NCI-H128 (cell line): ENCODE results near the gene PCID2.

Experiments used
- DNase-seq: peaks from one replicate; lab custom pipeline; 2025; ENCODE audit not compliant: unreplicated experiment; lab: John Stamatoyannopoulos, UW

Gene PCID2

DNA sequence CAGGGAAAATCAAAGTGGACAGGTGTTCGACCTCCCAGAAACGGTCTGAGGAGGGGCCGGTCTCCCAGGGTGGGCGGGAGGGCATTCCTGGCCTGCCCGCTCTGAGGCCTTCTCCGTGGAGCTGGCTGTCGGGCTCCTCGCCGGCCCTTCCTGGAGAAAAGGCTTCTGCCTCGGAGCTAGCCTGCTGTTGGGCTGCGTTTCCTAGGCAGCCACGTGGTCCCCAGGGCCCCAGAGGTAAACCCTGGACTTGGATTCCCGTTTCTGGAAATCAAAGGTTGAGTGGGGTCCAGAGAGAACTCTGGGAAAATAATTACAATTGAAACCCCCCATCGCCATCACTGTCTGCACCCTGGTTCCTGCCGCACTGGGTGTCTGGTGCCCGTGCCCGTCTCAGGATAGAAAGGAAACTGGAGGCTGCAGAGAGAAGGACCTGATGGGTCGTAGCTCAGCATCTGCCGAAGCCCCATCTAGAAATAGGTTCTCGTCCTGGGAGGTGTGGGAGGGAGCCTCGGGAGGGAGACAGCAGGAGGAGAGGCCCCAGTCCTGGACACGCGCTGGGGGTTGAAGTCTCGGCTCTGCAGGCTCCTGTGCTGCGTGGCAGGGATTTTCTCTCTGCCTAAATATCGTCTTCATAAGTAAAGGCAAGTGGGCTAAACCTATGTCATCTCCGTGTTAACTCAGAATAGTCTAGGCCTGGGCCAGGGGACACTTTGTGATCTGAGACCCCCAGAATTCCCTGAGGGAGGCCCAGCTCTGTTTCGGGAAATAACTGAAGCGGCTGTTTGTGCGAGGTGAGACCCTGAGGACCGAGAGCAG is 57.7 kb downstream of the PCID2 start:
- no peak for DNase-seq

- DNase-seq, result no peak
Observed at GRCh38 chr13:113149711-113150549, 58.5 kb downstream of the PCID2 start.

DNA sequence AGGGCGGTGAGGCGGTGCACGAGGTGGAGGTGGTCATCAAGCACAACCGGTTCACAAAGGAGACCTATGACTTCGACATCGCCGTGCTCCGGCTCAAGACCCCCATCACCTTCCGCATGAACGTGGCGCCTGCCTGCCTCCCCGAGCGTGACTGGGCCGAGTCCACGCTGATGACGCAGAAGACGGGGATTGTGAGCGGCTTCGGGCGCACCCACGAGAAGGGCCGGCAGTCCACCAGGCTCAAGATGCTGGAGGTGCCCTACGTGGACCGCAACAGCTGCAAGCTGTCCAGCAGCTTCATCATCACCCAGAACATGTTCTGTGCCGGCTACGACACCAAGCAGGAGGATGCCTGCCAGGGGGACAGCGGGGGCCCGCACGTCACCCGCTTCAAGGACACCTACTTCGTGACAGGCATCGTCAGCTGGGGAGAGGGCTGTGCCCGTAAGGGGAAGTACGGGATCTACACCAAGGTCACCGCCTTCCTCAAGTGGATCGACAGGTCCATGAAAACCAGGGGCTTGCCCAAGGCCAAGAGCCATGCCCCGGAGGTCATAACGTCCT is 59.4 kb downstream of the PCID2 start:
- DNase-seq, result no peak

DNA sequence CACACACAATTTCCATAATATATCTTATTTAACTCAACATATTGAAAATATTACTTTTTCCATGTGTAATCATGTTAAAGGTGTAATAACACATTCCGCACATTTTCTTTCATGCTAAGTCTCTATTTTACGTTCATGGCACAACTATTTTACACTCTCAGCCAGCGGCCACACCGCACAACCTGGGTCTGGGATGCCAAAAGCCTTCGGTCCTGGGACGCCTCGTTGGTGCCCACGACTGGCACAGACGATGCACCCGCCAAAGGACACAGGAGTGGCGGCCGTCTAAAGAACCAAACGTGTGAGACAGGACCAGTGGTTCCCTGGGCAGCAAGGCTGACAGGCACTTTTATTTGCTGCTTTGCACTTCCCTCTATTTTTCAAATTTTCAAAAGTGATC is 60.1 kb downstream of the PCID2 start:
- no peak for DNase-seq

- no peak for DNase-seq
Observed at GRCh38 chr13:113147206-113147605, 61.3 kb downstream of the PCID2 start.

DNA sequence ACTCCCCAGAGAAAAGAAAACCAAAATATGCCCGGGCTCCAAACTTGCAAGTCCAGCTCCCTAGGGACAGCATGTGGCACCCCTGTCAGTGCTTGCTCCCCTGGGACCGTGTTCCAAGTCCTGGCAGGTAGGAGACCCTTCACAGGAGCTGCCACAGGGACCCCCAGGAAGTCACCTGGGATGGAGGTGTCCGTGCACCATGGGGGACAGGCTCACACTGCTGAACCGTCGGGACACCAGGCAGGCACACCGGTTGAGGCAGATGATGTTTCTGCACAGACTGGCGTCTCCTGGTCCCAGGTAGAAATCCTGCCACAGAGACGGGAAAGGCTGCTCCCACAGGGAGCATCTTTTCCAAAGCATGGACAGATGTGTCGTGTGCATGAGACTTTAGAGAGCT is 61.7 kb downstream of the PCID2 start:
- DNase-seq, result no peak

- DNase-seq, result no peak
Observed at GRCh38 chr13:113145911-113146598, 62.4 kb downstream of the PCID2 start.

DNA sequence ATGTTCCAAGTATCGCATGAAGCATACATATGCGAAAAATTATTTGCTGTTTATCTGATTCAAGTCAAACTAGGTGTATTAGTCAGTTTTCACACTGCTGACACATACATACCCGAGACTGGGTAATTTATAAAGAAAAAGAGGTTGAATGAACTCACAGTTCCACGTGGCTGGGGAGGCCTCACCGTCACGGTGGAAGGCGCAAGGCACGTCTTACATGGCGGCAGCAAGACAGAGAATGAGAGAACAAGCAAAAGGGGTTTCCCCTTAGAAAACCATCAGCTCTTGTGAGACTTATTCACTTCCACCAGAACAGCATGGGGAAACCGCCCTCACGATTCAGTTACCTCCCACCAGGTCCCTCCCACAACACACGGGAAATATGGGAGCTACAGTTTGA is 63.0 kb downstream of the PCID2 start:
- no peak for DNase-seq

- DNase-seq, result no peak
Observed at GRCh38 chr13:113144255-113144629, 64.2 kb downstream of the PCID2 start.

DNA sequence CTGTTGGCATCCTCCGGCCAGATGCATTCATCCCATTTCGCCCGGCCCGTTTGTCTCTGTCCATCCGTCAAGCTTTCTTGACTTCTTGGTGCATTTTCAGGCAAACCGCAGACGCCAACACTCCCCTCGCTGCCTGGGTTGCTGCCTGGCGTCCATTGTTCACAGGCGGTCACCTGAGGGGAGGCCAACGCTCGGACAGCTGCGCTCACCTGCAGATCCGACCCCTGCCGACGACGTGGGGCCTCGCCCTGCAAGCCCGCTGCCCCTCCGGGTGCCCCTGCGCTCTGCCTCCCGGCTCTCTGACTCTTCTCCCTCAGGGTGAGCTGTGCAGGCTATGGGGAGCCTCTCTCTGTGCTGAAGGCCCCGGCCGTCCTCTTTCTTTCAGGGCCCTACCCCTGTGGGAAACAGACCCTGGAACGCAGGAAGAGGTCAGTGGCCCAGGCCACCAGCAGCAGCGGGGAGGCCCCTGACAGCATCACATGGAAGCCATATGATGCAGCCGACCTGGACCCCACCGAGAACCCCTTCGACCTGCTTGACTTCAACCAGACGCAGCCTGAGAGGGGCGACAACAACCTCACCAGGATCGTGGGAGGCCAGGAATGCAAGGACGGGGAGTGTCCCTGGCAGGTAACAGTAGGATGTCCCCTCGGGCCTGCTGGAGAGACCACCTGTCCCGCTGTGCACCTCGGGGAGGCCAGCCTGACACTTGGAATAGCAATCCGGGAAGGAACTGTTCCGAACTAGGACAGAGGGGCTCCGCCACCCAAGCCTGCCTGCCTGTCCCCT is 64.8 kb downstream of the PCID2 start:
- no peak for DNase-seq

GRCh38 chr13:113142876-113143275 is 65.6 kb downstream of the PCID2 start:
- DNase-seq, result no peak

- no peak for DNase-seq
Observed at GRCh38 chr13:113141601-113141970, 66.9 kb downstream of the PCID2 start.

DNA sequence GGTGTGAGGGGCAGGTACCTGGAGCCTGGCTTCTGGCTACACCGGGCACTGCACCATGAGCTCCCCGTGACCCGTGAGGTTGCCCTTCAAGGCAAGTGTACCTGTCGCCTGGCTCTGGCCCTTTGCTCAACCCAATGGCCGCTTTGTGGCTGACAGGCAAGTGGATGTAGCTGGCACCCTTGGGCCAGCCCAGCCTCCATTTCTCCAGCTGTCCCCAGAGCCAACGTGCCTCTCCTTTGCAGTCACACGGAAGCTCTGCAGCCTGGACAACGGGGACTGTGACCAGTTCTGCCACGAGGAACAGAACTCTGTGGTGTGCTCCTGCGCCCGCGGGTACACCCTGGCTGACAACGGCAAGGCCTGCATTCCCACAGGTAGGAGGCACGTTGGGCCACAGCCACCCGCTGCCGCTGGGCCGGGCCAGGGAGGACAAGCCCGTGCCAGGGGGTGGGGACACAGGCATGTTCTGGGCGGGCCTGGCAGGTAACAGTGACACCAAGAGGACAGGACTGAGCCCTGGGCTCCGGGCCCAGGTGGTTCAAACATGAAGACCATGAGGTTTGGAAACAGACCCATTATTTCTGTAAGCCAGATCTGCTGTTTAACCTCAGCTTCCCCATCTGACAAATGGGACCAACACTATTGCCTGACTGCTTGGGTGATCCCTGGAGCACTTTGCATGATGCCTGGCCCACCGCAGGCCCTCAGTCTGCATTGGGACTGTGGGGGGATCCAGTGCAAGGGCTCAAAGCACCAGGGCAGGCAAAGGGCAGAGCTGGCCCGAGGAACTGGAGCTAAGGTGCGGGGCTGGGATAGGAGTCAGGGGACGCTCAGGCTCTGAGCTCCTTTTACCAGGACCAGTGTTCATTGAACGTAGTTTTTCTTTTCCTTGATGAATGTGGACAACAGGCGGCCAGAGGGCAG is 67.5 kb downstream of the PCID2 start:
- DNase-seq, result no peak

DNA sequence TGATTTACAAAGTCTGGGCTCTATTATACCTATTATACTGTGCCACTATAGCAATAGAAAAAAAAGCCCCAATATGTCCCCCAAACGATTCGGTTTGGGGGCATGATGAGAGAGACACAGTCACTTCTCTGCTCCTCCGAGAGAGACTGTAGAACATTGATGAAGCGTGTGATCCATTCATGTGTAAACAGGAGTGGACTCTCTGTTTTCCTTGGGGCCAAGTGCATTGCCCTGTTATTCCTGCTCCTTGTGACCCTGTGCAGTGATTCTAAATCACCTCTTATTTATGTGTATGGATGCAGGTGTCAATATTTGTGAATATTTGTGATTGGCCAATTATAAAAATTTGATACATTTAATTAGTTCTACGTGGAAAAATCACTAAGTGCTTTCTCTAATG is 68.9 kb downstream of the PCID2 start:
- no peak for DNase-seq

- no peak for DNase-seq
Observed at GRCh38 chr13:113138792-113139551, 69.5 kb downstream of the PCID2 start.

- DNase-seq, result no peak
Observed at GRCh38 chr13:113137691-113138298, 70.7 kb downstream of the PCID2 start.

GRCh38 chr13:113135281-113135760 is 73.1 kb downstream of the PCID2 start:
- DNase-seq, result no peak
